HepG2 (cell line): ENCODE measurements around the gene JAZF1.

Source experiments
- AKNA ChIP-seq: sonication (generic); formaldehyde crosslinking; IDR thresholded peaks from 2 replicates; pipeline ENCODE4 v1.4.0; 2020; ENCODE audit warnings: missing genetic modification reagents, borderline replicate concordance
- CTCF ChIP-seq: sonication (generic); formaldehyde crosslinking; IDR thresholded peaks from 2 replicates; pipeline ENCODE4 v1.5.0; 2020; ENCODE audit warnings: mild to moderate bottlenecking, missing genetic modification reagents, moderate library complexity
- EP300 ChIP-seq, 3 experiments: sonication (generic) in 1 of 3; formaldehyde crosslinking in 1 of 3; IDR thresholded peaks; 2 replicates each; pipeline versions ENCODE4 v1.5.1 to v1.6.1; 2011 to 2020; ENCODE audit warnings: low read depth in 2 of 3, low read length in 2 of 3, borderline replicate concordance in 1 of 3, improper control_type of control experiment in 1 of 3, mild to moderate bottlenecking in 1 of 3, missing genetic modification reagents in 1 of 3, moderate library complexity in 1 of 3
- FOXJ3 ChIP-seq: sonication (generic); formaldehyde crosslinking; IDR thresholded peaks from 2 replicates; pipeline ENCODE4 v1.4.0; 2020; ENCODE audit warnings: missing genetic modification reagents, mild to moderate bottlenecking, borderline replicate concordance
- IRF2 ChIP-seq: IDR thresholded peaks from 2 replicates; pipeline ENCODE4 v1.6.1; 2018; ENCODE audit warnings: missing genetic modification reagents, missing compliant biosample characterization
- MAX ChIP-seq: IDR thresholded peaks from 2 replicates; pipeline ENCODE4 v1.6.1; 2012; ENCODE audit warnings: inconsistent platforms
- MBNL3 ChIP-seq: fragments of 250-450 bp; sonication (Bioruptor Pico); conservative IDR thresholded peaks from 2 replicates; pipeline ENCODE4 v1.8.0; 2022; ENCODE audit warnings: mild to moderate bottlenecking, inconsistent platforms
- MYC ChIP-seq: sonication (generic); formaldehyde crosslinking; IDR thresholded peaks from 2 replicates; pipeline ENCODE4 v1.9.0; 2021; ENCODE audit warnings: missing genetic modification reagents, borderline replicate concordance
- PHB2 ChIP-seq: fragments of 450-650 bp; IDR thresholded peaks from 2 replicates; pipeline ENCODE4 v1.6.1; 2018; ENCODE audit not compliant: partially characterized antibody
- SNRNP70 ChIP-seq: fragments of 200-400 bp; formaldehyde crosslinking; IDR thresholded peaks from 2 replicates; pipeline ENCODE4 v1.6.1; 2017; ENCODE audit warnings: mild to moderate bottlenecking, low read depth, low read length, moderate library complexity
- TCF7 ChIP-seq: sonication (generic); IDR thresholded peaks from 2 replicates; pipeline ENCODE4 v1.6.1; 2016; ENCODE audit warnings: antibody characterized with exemption, low read depth
- ZNF326 ChIP-seq: sonication (generic); formaldehyde crosslinking; IDR thresholded peaks from 2 replicates; pipeline ENCODE4 v1.4.0; 2020; ENCODE audit warnings: missing genetic modification reagents, borderline replicate concordance
- TF ChIP-seq, protein P1 (sequence below): sonication (generic); formaldehyde crosslinking; conservative IDR thresholded peaks from 2 replicates; pipeline ENCODE4 v1.4.0; 2020; ENCODE audit warnings: missing genetic modification reagents

GRCh38 chr7:28219793-28220192 is 39.2 kb upstream of the JAZF1 start:
- TF ChIP-seq FOXJ3 (CRISPR knock-in tag): no peak
- TF ChIP-seq IRF2: no peak
- TF ChIP-seq MBNL3: no peak
- TF ChIP-seq CTCF: no peak
- no peak for TF ChIP-seq MAX
- TF ChIP-seq ZNF326: no peak
- TF ChIP-seq SNRNP70: no peak
- no peak for TF ChIP-seq TCF7
- TF ChIP-seq PHB2: no peak
- no peak for TF ChIP-seq AKNA (CRISPR knock-in tag)
- TF ChIP-seq, protein P1, sequence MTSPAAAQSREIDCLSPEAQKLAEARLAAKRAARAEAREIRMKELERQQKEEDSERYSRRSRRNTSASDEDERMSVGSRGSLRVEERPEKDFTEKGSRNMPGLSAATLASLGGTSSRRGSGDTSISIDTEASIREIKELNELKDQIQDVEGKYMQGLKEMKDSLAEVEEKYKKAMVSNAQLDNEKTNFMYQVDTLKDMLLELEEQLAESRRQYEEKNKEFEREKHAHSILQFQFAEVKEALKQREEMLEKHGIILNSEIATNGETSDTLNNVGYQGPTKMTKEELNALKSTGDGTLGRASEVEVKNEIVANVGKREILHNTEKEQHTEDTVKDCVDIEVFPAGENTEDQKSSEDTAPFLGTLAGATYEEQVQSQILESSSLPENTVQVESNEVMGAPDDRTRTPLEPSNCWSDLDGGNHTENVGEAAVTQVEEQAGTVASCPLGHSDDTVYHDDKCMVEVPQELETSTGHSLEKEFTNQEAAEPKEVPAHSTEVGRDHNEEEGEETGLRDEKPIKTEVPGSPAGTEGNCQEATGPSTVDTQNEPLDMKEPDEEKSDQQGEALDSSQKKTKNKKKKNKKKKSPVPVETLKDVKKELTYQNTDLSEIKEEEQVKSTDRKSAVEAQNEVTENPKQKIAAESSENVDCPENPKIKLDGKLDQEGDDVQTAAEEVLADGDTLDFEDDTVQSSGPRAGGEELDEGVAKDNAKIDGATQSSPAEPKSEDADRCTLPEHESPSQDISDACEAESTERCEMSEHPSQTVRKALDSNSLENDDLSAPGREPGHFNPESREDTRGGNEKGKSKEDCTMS (CRISPR knock-in tag): no peak
- no peak for TF ChIP-seq MYC (CRISPR knock-in tag)
- TF ChIP-seq EP300 (IDR thresholded peaks at IDR 0.05; ENCODE audit: low read depth in 2 of 2, low read length in 2 of 2): no peak
- no peak for TF ChIP-seq EP300 (CRISPR knock-in tag; IDR thresholded peaks at IDR 0.05; ENCODE audit: borderline replicate concordance)
